ENCODE data around the gene CEP162.

GRCh38 chr6:84172080-84172479 is 55.4 kb downstream of the CEP162 start:
- no peak for TF ChIP-seq POLR2AphosphoS5 (IDR thresholded peaks at IDR 0.05)
- TF ChIP-seq, protein P1, sequence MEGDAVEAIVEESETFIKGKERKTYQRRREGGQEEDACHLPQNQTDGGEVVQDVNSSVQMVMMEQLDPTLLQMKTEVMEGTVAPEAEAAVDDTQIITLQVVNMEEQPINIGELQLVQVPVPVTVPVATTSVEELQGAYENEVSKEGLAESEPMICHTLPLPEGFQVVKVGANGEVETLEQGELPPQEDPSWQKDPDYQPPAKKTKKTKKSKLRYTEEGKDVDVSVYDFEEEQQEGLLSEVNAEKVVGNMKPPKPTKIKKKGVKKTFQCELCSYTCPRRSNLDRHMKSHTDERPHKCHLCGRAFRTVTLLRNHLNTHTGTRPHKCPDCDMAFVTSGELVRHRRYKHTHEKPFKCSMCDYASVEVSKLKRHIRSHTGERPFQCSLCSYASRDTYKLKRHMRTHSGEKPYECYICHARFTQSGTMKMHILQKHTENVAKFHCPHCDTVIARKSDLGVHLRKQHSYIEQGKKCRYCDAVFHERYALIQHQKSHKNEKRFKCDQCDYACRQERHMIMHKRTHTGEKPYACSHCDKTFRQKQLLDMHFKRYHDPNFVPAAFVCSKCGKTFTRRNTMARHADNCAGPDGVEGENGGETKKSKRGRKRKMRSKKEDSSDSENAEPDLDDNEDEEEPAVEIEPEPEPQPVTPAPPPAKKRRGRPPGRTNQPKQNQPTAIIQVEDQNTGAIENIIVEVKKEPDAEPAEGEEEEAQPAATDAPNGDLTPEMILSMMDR (IDR thresholded peaks at IDR 0.05) = no peak
- no peak for TF ChIP-seq POLR2A (IDR thresholded peaks at IDR 0.05)

Measured in breast epithelium (tissue), 3 donors.